HL-60 (cell line): ENCODE data around the gene SLC26A2.

ENCODE experiments used
- DNase-seq, 2 experiments: peaks; one replicate each; pipeline ENCODE4 v3.0.0-alpha.2; 2010 to 2020; ENCODE audit warnings: low read depth in 1 of 2, low spot score in 1 of 2
- H3K27ac ChIP-seq: fragments of 250-450 bp; sonication (Bioruptor Pico); replicated peaks from 2 replicates; pipeline ENCODE4 v1.5.1; 2020; ENCODE audit warnings: mild to moderate bottlenecking, moderate library complexity
- H3K27me3 ChIP-seq: fragments of 250-450 bp; sonication (Bioruptor Pico); 2 replicates; pipeline ENCODE4 v1.5.1; 2021; ENCODE audit warnings: mild to moderate bottlenecking, moderate library complexity; ENCODE audit not compliant: insufficient read depth, poor library complexity, severe bottlenecking
- H3K4me3 ChIP-seq: replicated peaks from 2 replicates; pipeline ENCODE4 v1.5.1; 2011; ENCODE audit warnings: mild to moderate bottlenecking, control low read depth, low read length; ENCODE audit not compliant: insufficient read depth
- GABPA ChIP-seq: IDR thresholded peaks from 2 replicates; pipeline ENCODE4 v1.6.1; 2012; ENCODE audit warnings: low read depth
- POLR2AphosphoS5 ChIP-seq: IDR thresholded peaks from 2 replicates; pipeline ENCODE4 v1.6.1; 2012; ENCODE audit warnings: low read depth
- SPI1 ChIP-seq: IDR thresholded peaks from 2 replicates; pipeline ENCODE4 v1.6.1; 2012; ENCODE audit warnings: low read depth, mild to moderate bottlenecking, borderline replicate concordance
- TF ChIP-seq, protein P1 (sequence below): IDR thresholded peaks from 2 replicates; pipeline ENCODE4 v1.6.1; 2012; ENCODE audit warnings: low read depth; ENCODE audit not compliant: insufficient replicate concordance
- TF ChIP-seq, protein P2 (sequence below): IDR thresholded peaks from one replicate; pipeline ENCODE4 v1.5.1; 2011; ENCODE audit warnings: low read length, control low read depth, inconsistent platforms; ENCODE audit not compliant: insufficient read depth

SLC26A2 gene

DNA sequence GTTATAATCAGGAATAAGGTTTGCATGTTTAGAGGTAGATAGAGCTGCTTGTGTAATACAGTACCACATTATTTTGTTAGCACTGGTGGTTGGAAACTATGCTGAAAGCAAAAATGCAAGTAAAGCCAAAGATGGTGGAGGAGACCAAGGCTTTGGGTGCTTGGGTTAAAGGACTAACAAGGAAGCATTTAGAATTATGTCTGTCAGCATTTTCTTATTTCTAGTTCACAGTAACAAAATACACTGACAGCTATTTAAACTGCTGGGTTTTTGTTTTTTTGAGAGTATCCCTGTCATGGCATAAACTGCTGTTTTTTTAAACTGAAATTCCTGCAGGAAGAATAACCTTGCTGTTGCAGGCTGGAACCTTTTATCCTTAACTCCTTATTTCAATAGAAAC lies 46.5 kb downstream of the SLC26A2 start:
- no peaks in the 10 kb centered on the region for H3K27me3 ChIP-seq
- no peak overlapping the region for H3K4me3 ChIP-seq
- H3K27ac ChIP-seq: no peak overlapping the region
- no peak for DNase-seq
- TF ChIP-seq GABPA (no peak), SPI1 (no peak), POLR2AphosphoS5 (no peak)
- TF ChIP-seq, protein P1, sequence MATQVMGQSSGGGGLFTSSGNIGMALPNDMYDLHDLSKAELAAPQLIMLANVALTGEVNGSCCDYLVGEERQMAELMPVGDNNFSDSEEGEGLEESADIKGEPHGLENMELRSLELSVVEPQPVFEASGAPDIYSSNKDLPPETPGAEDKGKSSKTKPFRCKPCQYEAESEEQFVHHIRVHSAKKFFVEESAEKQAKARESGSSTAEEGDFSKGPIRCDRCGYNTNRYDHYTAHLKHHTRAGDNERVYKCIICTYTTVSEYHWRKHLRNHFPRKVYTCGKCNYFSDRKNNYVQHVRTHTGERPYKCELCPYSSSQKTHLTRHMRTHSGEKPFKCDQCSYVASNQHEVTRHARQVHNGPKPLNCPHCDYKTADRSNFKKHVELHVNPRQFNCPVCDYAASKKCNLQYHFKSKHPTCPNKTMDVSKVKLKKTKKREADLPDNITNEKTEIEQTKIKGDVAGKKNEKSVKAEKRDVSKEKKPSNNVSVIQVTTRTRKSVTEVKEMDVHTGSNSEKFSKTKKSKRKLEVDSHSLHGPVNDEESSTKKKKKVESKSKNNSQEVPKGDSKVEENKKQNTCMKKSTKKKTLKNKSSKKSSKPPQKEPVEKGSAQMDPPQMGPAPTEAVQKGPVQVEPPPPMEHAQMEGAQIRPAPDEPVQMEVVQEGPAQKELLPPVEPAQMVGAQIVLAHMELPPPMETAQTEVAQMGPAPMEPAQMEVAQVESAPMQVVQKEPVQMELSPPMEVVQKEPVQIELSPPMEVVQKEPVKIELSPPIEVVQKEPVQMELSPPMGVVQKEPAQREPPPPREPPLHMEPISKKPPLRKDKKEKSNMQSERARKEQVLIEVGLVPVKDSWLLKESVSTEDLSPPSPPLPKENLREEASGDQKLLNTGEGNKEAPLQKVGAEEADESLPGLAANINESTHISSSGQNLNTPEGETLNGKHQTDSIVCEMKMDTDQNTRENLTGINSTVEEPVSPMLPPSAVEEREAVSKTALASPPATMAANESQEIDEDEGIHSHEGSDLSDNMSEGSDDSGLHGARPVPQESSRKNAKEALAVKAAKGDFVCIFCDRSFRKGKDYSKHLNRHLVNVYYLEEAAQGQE: no peak
- TF ChIP-seq, protein P2, sequence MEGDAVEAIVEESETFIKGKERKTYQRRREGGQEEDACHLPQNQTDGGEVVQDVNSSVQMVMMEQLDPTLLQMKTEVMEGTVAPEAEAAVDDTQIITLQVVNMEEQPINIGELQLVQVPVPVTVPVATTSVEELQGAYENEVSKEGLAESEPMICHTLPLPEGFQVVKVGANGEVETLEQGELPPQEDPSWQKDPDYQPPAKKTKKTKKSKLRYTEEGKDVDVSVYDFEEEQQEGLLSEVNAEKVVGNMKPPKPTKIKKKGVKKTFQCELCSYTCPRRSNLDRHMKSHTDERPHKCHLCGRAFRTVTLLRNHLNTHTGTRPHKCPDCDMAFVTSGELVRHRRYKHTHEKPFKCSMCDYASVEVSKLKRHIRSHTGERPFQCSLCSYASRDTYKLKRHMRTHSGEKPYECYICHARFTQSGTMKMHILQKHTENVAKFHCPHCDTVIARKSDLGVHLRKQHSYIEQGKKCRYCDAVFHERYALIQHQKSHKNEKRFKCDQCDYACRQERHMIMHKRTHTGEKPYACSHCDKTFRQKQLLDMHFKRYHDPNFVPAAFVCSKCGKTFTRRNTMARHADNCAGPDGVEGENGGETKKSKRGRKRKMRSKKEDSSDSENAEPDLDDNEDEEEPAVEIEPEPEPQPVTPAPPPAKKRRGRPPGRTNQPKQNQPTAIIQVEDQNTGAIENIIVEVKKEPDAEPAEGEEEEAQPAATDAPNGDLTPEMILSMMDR: no peak

- no peak overlapping the region for H3K4me3 ChIP-seq
- DNase-seq: no peak
- H3K27ac ChIP-seq: no peak overlapping the region
- H3K27me3 ChIP-seq: no peaks in the 10 kb centered on the region
- TF ChIP-seq SPI1 (no peak), POLR2AphosphoS5 (no peak)
- TF ChIP-seq, protein P1: no peak
Observed at GRCh38 chr5:150009671-150010387, 49.3 kb downstream of the SLC26A2 start.

- no peak overlapping the region for H3K27ac ChIP-seq
- H3K27me3 ChIP-seq: no peaks in the 10 kb centered on the region
- no peak overlapping the region for H3K4me3 ChIP-seq
- no peak for DNase-seq
- TF ChIP-seq GABPA (no peak), SPI1 (no peak), POLR2AphosphoS5 (no peak)
- TF ChIP-seq, protein P2: no peak
- TF ChIP-seq, protein P1: no peak
Observed at GRCh38 chr5:150013931-150014330, 53.4 kb downstream of the SLC26A2 start.
